Epithelial cell of esophagus (primary cell): ENCODE results near the gene CAMKMT.
A peak's percentile ranks its signal among the peaks of the same experiment; 100 is the strongest.
"Not testable (repeated sequence)": the region's sequence is repeated elsewhere in the genome, so short reads cannot be mapped to it uniquely, and the experiment has no call there.

Source experiments
- DNase-seq: peaks from one replicate; pipeline ENCODE4 v3.0.0; 2010; ENCODE audit warnings: low read depth
- H3K4me3 ChIP-seq: 2 replicates; pipeline ENCODE4 v1.5.1; 2011; ENCODE audit warnings: mild to moderate bottlenecking, low read length, control low read depth
- CTCF ChIP-seq: IDR thresholded peaks from 2 replicates; pipeline ENCODE4 v1.5.1; 2011; ENCODE audit warnings: low read depth, mild to moderate bottlenecking, low read length, control low read depth, inconsistent platforms; ENCODE audit not compliant: insufficient read depth; ENCODE audit errors: missing control alignments

Gene CAMKMT

DNA sequence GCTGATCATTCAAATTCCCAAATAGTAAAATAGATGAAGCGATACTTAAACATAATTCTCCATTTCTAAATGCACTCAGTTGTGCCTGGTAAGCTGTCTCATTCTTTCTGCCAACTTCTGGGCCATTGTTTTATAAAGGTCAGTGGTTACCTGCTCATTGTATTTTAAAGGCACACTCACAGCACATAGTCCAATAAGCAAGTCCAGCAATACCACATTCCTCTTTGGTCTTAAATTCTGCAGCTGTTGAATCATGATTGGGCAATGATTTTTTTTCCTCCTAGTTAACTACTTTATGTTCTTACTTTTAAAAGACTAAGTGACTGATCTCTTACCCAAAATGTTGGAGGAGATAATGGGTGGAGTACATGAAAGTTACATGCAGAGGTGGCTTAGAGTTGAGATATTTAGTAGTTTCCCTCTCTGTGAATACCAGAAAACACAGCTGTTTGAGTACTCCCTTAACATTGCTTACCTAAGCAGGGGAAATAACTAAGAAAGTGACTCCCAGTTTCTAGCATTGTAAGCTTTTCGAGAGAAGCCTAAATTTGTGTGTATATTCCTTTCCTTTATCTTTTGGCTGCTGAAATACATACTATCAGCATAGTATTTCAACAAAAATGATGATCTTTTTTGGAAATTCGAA is 220.7 kb downstream of the CAMKMT start:
- peak; percentile 83 for DNase-seq
- H3K4me3 ChIP-seq, result no peak overlapping the region
- TF ChIP-seq CTCF, result no peak

GRCh38 chr2:44595615-44596014 is 233.9 kb downstream of the CAMKMT start:
- not testable (repeated sequence) for H3K4me3 ChIP-seq, DNase-seq

DNA sequence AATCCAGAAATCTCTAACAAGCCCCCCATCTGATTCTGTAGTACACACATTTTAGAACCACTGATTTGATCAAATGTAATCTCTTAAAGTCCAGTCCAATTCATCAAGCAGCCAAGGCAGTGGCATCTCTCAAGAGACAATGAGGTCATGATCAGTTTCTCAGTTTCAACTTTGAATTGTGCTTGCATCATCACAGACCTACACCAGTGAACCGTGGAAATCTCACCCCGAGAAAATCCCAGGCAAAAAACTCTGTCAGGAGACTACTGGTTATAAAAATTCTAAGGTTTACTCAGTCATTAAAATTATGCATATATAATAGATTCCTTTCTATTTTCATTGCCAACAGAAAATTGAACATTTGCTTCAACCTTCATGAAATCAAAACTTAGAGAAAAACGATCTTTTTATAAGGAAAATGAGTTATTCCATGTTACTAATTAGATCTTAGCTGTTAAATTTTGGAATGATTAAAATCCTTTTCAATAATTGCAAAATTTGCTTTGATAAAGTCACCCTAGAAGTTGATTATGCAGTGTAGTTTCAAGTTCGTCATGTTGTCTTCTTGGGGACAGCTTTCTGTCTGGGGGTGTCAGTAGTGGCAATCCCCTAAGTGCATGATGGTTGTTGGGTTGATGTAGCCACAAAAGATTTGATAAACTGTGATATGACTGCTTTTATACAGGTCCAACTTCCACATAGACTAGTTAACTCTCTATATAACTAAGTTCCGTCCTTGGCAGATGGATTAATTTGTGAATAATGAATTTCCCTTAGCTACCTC is 235.0 kb downstream of the CAMKMT start:
- no peak for DNase-seq
- H3K4me3 ChIP-seq, result no peak overlapping the region
- no peak for TF ChIP-seq CTCF

DNA sequence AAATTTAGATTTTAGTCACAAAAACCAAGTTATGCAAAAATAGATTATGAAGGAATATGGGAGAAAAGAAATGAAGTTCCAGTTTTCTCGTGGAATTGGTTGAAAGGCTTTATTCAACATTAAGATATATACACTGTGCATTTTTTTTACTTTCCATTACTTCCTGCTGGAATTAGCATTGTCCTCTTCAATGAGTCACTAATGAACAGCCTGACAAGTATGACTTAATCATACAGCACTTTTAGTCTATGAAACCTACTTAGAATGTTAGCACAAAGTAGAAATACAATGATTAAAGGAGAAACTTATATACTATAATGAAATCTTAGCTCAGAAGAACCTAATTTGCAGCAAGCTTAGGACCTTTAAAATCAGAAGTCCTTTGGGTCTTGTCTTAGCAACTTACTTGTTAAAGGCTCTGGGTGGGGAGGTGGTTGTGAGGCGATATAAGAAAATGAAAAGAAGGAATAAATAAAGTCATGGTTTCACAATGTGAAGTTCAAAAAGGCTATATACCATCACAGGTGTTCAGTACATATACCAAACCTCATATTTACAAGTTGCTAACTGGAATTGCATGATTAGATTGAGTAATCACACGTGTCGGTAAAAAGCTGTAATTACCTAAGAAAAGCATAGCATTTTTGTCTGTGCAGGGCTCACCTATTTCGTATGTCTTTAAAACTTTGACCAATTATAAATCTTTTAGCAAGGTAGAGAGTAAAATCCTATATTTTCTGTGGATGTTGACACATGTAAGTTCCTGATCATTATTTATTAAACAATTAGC is 236.8 kb downstream of the CAMKMT start:
- no peak for TF ChIP-seq CTCF
- DNase-seq, result peak; percentile 68
- no peak overlapping the region for H3K4me3 ChIP-seq

DNA sequence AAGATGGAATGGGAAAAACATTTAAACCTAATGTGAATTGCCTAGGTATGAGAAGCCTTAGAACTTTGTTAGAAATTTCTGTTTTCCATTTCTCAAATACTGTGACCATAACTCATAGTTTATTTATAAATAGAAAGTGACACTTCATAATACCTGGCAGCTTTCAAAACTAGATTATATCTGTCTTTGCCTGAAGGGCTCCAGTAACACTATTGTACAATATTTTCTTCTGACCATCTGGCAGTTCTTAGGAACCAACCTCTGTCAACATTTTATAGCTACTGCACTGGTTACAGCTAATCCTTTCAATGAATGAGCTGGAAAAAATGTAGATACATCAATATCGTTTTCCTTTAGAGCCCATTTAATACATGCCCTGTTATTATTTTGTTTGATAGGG is 237.4 kb downstream of the CAMKMT start:
- peak; percentile 16 for DNase-seq
- H3K4me3 ChIP-seq, result no peak overlapping the region
- TF ChIP-seq CTCF, result no peak

GRCh38 chr2:44602446-44602845 is 240.7 kb downstream of the CAMKMT start:
- no peak for TF ChIP-seq CTCF
- no peak overlapping the region for H3K4me3 ChIP-seq
- DNase-seq, result no peak

DNA sequence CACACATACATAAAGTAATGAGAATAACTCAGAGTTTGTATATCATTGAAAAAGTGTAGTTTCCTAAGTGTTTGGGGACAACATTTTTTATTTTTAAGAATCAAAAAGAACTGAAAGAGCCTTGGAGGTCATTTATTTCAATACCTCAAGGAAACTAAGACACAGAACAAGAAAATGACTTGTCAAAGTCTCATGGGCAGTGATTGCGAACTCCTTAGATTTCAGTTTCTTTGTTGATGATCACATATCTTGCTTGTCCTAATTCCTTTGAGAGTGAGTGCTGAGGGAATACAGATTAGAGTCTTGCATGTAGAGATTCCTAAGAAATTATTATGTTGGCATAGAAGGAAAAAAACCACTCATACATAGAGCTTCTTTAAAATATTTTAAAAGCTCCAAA is 243.8 kb downstream of the CAMKMT start:
- no peak for TF ChIP-seq CTCF
- no peak overlapping the region for H3K4me3 ChIP-seq
- no peak for DNase-seq
